Stimulated activated CD8-positive, alpha-beta memory T cell treated with anti-CD3 and anti-CD28 coated beads, Interleukin-12 subunit alpha, Interleukin-12 subunit beta, amount 100 ng/mL, for 1 hour (primary cell): ENCODE measurements around the gene TBC1D2B.
"Not testable (repeated sequence)": the region's sequence is repeated elsewhere in the genome, so short reads cannot be mapped to it uniquely, and the experiment has no call there.

Source experiments
- DNase-seq: peaks from one replicate; pipeline ENCODE4 v3.0.0-alpha.2; 2020; ENCODE audit warnings: low read depth

The TBC1D2B gene

GRCh38 chr15:77974098-77974414 lies 103.5 kb downstream of the TBC1D2B start:
- no peak for DNase-seq

GRCh38 chr15:77973273-77974097 lies 104.0 kb downstream of the TBC1D2B start:
- not testable (repeated sequence) for DNase-seq

GRCh38 chr15:77972706-77973105 lies 104.8 kb downstream of the TBC1D2B start:
- not testable (repeated sequence) for DNase-seq

GRCh38 chr15:77971875-77972274 lies 105.6 kb downstream of the TBC1D2B start:
- DNase-seq, result not testable (repeated sequence)

- DNase-seq, result not testable (repeated sequence)
These were observed 106.6 kb downstream of the TBC1D2B start for GRCh38 chr15:77970813-77971360.

- DNase-seq, result no peak
These were observed 108.5 kb downstream of the TBC1D2B start for GRCh38 chr15:77969055-77969454.

- DNase-seq, result no peak
These were observed 109.7 kb downstream of the TBC1D2B start for GRCh38 chr15:77967798-77968197.

GRCh38 chr15:77967235-77967615 lies 110.3 kb downstream of the TBC1D2B start:
- DNase-seq, result not testable (repeated sequence)

- peak; percentile 39 for DNase-seq
These were observed 110.8 kb downstream of the TBC1D2B start for GRCh38 chr15:77966540-77967234.

- no peak for DNase-seq
These were observed 113.3 kb downstream of the TBC1D2B start for GRCh38 chr15:77964193-77964592.

GRCh38 chr15:77959432-77959879 lies 118.1 kb downstream of the TBC1D2B start:
- DNase-seq, result peak; percentile 61

GRCh38 chr15:77958716-77959431 lies 118.6 kb downstream of the TBC1D2B start:
- not testable (repeated sequence) for DNase-seq

GRCh38 chr15:77958021-77958420 lies 119.5 kb downstream of the TBC1D2B start:
- not testable (repeated sequence) for DNase-seq

GRCh38 chr15:77953926-77954325 lies 123.6 kb downstream of the TBC1D2B start:
- not testable (repeated sequence) for DNase-seq

- not testable (repeated sequence) for DNase-seq
These were observed 124.5 kb downstream of the TBC1D2B start for GRCh38 chr15:77952928-77953446.

GRCh38 chr15:77951105-77951786 lies 126.3 kb downstream of the TBC1D2B start:
- not testable (repeated sequence) for DNase-seq

GRCh38 chr15:77950470-77950869 lies 127.0 kb downstream of the TBC1D2B start:
- DNase-seq, result not testable (repeated sequence)

GRCh38 chr15:77945566-77945965 lies 131.9 kb downstream of the TBC1D2B start:
- no peak for DNase-seq
